Keratinocyte (primary cell): ENCODE results near the gene KLF11. TPM values are rescaled to one million over a fixed set of nuclear protein-coding genes. Genes with fewer than 3 reads are reported as not detected.

Source experiments
- DNase-seq: peaks from one replicate; pipeline ENCODE4 v3.0.0-alpha.2; 2011; ENCODE audit warnings: low read depth, missing footprints, low spot score
- FAIRE-seq: peaks from 2 replicates; lab custom pipeline; 2011; peaks lifted over from hg19 to GRCh38; lab: Jason Lieb, UNC
- H2AFZ ChIP-seq: 2 replicates; pipeline ENCODE4 v1.6.0; 2012; ENCODE audit warnings: low read length, control low read depth, inconsistent platforms; ENCODE audit not compliant: control insufficient read depth
- H3K27ac ChIP-seq: 2 replicates; pipeline ENCODE4 v1.5.1; 2011; ENCODE audit warnings: low read length; ENCODE audit not compliant: control insufficient read depth, insufficient read depth
- H3K27me3 ChIP-seq: 3 replicates; pipeline ENCODE4 v1.6.0; 2011; ENCODE audit warnings: low read length; ENCODE audit not compliant: control insufficient read depth, insufficient read depth; ENCODE audit errors: extremely low read depth
- H3K36me3 ChIP-seq, 2 experiments: 2 replicates in 1 of 2; 3 replicates in 1 of 2; pipeline ENCODE4 v1.5.1; 2011; ENCODE audit warnings: low read length in 2 of 2, mild to moderate bottlenecking in 1 of 2; ENCODE audit not compliant: control insufficient read depth in 2 of 2, insufficient read depth in 2 of 2; ENCODE audit errors: extremely low read depth in 1 of 2
- H3K4me1 ChIP-seq: 3 replicates; pipeline ENCODE4 v1.5.1; 2011; ENCODE audit warnings: low read length; ENCODE audit not compliant: control insufficient read depth, insufficient read depth; ENCODE audit errors: extremely low read depth
- H3K4me2 ChIP-seq: 3 replicates; pipeline ENCODE4 v1.6.0; 2011; ENCODE audit warnings: low read depth, low read length; ENCODE audit not compliant: control insufficient read depth, insufficient read depth; ENCODE audit errors: extremely low read depth
- H3K4me3 ChIP-seq, 3 experiments: fragments of 200-600 bp in 1 of 3; sonication (generic) in 1 of 3; 2 replicates in 2 of 3; 3 replicates in 1 of 3; pipeline ENCODE4 v1.5.1; 2011 to 2016; ENCODE audit warnings: low read length in 3 of 3, mild to moderate bottlenecking in 3 of 3, control low read depth in 2 of 3, inconsistent platforms in 1 of 3, low read depth in 1 of 3, mixed read lengths in 1 of 3, mixed run types in 1 of 3, moderate library complexity in 1 of 3; ENCODE audit not compliant: control insufficient read depth in 2 of 3, insufficient read depth in 2 of 3; ENCODE audit errors: extremely low read depth in 1 of 3
- H3K79me2 ChIP-seq: 2 replicates; pipeline ENCODE4 v1.6.0; 2012; ENCODE audit warnings: low read length; ENCODE audit not compliant: control insufficient read depth, insufficient read depth
- H3K9ac ChIP-seq: 3 replicates; pipeline ENCODE4 v1.6.0; 2011; ENCODE audit warnings: low read length; ENCODE audit not compliant: control insufficient read depth, insufficient read depth; ENCODE audit errors: extremely low read depth
- H3K9me1 ChIP-seq: 3 replicates; pipeline ENCODE4 v1.6.0; 2011; ENCODE audit warnings: low read length; ENCODE audit not compliant: control insufficient read depth, insufficient read depth; ENCODE audit errors: extremely low read depth
- H3K9me3 ChIP-seq: 2 replicates; pipeline ENCODE4 v1.5.1; 2012; ENCODE audit warnings: low read depth, low read length; ENCODE audit not compliant: control insufficient read depth
- H4K20me1 ChIP-seq: 3 replicates; pipeline ENCODE4 v1.6.0; 2011; ENCODE audit warnings: low read length; ENCODE audit not compliant: control insufficient read depth, insufficient read depth; ENCODE audit errors: extremely low read depth
- EZH2 ChIP-seq: IDR thresholded peaks from one replicate; pipeline ENCODE4 v1.6.1; 2012; ENCODE audit warnings: inconsistent platforms, mild to moderate bottlenecking, low read length, moderate library complexity
- dilution Hi-C: fragments of 300-500 bp; cut with MboI; formaldehyde crosslinking; loops from one replicate; pipeline ENCODE4 v1.7.0; 2020; ENCODE audit warnings: low sequenced_read_pairs; ENCODE audit not compliant: extremely low pct_ligation_motif_present
- polyA plus RNA-seq, 5 experiments: library from polyadenylated mRNA; depleted of rRNA in 3 of 5; stranded (reverse) in 3 of 5; stranded (forward) in 1 of 5; unstranded in 1 of 5; fragments of >200 nt; gene quantifications; 1 replicate in 1 of 5; 2 replicates in 3 of 5; 3 replicates in 1 of 5; pipeline versions ENCODE4 v1.2.1 to v1.2.3, GENCODE V29; 2011 to 2012; ENCODE audit warnings: missing spikeins in 2 of 5, low read depth in 1 of 5, low replicate concordance in 1 of 5
- TF ChIP-seq, protein P1 (sequence below), 3 experiments: IDR thresholded peaks in 1 of 3; conservative IDR thresholded peaks in 1 of 3; optimal IDR thresholded peaks in 1 of 3; 2 replicates in 2 of 3; 3 replicates in 1 of 3; pipeline versions ENCODE3 to v1.5.1; 2011; ENCODE audit warnings: low read length in 3 of 3, mild to moderate bottlenecking in 3 of 3, moderate library complexity in 2 of 3, control low read depth in 1 of 3, inconsistent platforms in 1 of 3; ENCODE audit not compliant: insufficient read depth in 2 of 3; ENCODE audit errors: extremely low read depth in 1 of 3

KLF11 gene
- polyA plus RNA-seq, 1 donor (not counting 4 experiments of a cell fraction or from before 2014, with no cell fraction given), result 7.0 TPM

DNA sequence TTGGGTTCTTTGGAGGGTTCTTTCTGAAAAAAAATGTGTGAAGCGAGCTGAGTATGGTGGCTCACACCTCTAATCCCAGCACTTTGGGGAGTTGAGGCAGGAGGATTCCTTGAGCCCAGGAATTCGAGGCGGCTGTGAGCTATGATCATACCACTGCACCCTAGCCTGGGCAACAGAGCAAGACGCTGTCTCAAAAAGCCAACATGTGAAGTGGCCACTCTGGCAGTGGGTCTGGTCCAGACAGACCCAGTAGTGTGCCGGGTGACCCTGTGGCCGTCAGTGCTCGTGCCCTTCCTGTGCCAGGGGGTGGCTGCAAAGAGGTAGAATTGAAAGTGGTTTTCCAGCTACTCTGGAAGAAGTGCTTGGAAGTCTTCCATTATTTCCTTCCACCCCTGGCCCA, 11.6 kb downstream of the KLF11 start:
- Histone ChIP-seq H4K20me1 (no peaks in the 10 kb centered on the region), H3K27me3 (no peaks in the 10 kb centered on the region), H3K9ac (no peak overlapping the region), H3K79me2 (no peaks in the 10 kb centered on the region), H3K27ac (no peak overlapping the region), H3K4me1 (peaks cover 15% of the 10 kb centered on the region), H3K4me3 (no peak overlapping the region), H2AFZ (no peak overlapping the region), H3K9me1 (no peaks in the 10 kb centered on the region), H3K9me3 (no peaks in the 10 kb centered on the region), H3K4me2 (no peak overlapping the region), H3K36me3 (peaks cover 0 to 3% of the 10 kb centered on the region in 2 experiments)
- TF ChIP-seq, protein P1, sequence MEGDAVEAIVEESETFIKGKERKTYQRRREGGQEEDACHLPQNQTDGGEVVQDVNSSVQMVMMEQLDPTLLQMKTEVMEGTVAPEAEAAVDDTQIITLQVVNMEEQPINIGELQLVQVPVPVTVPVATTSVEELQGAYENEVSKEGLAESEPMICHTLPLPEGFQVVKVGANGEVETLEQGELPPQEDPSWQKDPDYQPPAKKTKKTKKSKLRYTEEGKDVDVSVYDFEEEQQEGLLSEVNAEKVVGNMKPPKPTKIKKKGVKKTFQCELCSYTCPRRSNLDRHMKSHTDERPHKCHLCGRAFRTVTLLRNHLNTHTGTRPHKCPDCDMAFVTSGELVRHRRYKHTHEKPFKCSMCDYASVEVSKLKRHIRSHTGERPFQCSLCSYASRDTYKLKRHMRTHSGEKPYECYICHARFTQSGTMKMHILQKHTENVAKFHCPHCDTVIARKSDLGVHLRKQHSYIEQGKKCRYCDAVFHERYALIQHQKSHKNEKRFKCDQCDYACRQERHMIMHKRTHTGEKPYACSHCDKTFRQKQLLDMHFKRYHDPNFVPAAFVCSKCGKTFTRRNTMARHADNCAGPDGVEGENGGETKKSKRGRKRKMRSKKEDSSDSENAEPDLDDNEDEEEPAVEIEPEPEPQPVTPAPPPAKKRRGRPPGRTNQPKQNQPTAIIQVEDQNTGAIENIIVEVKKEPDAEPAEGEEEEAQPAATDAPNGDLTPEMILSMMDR (optimal IDR thresholded peaks at IDR 0.05 in 1 of 3, IDR thresholded peaks at IDR 0.05 in 1 of 3, conservative IDR thresholded peaks at IDR 0.05 in 1 of 3; ENCODE audit: extremely low read depth in 1 of 3, insufficient read depth in 2 of 3, low read length in 3 of 3), result no peak
- DNase-seq (no peak), FAIRE-seq (no peak)
- dilution Hi-C loops, result no loop called here

DNA sequence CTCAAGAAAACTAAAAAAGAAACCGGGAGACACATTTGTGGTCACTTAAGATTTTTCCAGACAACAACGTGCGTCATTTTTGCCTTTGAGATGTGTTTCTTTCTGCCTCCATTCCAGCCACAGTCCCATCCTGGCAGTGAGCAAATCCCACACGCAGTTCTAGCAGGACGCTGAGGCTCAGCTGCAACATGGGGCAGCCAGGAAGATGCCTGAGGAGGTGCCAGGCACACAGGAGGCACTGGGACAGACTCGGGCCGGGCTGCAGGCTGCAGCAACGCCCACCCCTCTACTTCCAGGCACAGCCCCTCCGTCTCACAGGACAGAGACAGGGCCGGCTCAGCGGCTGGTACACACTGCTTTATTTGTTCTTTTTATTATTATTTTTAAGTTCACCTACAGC, 13.1 kb downstream of the KLF11 start:
- Histone ChIP-seq H3K79me2 (no peaks in the 10 kb centered on the region), H3K4me1 (peaks cover 15% of the 10 kb centered on the region), H4K20me1 (no peaks in the 10 kb centered on the region), H3K9me3 (no peaks in the 10 kb centered on the region), H3K36me3 (peaks cover 0 to 3% of the 10 kb centered on the region in 2 experiments), H3K4me3 (no peak overlapping the region), H3K9me1 (no peaks in the 10 kb centered on the region), H3K9ac (no peak overlapping the region), H3K27me3 (no peaks in the 10 kb centered on the region), H2AFZ (no peak overlapping the region), H3K27ac (no peak overlapping the region), H3K4me2 (no peak overlapping the region)
- TF ChIP-seq, protein P1 (optimal IDR thresholded peaks at IDR 0.05 in 1 of 3, IDR thresholded peaks at IDR 0.05 in 1 of 3, conservative IDR thresholded peaks at IDR 0.05 in 1 of 3; ENCODE audit: extremely low read depth in 1 of 3, insufficient read depth in 2 of 3, low read length in 3 of 3), result no peak
- no peak for TF ChIP-seq EZH2
- no peak for FAIRE-seq
- DNase-seq, result no peak
- dilution Hi-C loops, result no loop called here
